ENCODE measurements around the gene PRRG4.
A peak's percentile ranks its signal among the peaks of the same experiment; 100 is the strongest.
"Not testable (repeated sequence)": the region's sequence is repeated elsewhere in the genome, so short reads cannot be mapped to it uniquely, and the experiment has no call there.

Gene PRRG4

DNA sequence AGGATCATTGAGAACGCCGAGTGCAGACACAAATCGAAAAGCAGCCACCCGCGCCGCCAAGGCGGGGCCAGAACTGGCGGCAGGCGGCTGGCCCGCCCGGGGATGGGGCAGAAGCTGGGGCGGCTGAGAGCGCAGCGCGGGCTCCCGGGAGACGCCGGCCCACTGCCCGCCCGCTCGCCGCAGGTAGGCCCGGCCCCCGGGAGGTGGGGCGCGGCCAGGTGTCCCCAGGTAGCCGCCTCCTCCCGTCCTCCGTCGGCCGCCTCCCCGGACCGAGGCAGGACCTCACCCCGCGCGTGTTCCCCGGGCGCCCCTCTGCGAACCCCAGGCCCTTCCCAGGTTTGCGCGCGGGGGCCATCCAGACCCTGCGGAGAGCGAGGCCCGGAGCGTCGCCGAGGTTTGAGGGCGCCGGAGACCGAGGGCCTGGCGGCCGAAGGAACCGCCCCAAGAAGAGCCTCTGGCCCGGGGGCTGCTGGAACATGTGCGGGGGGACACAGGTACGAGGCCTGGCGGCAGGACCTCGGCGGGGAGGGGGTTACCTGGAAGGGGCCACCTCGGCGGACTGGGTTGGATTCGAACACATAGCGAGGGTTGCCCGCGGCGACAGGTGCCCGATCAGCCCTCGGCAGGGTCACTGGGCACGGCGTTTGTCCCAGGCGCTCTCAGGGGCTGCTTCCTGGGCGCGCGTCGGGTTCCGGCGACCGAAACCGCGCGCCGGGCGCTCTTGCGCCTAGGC lies at the start of gene PRRG4:
PRRG4 (plus strand) TSS at position 248 of the 733 bp plus-strand sequence. CDS start 603 bp downstream, outside the sequence.
- peak; percentile 81 for DNase-seq
- in situ Hi-C loops (cut with MboI; ENCODE audit: low pct_unique_long_range_greater_than_20kb, low sequenced_read_pairs): no loop called here

DNA sequence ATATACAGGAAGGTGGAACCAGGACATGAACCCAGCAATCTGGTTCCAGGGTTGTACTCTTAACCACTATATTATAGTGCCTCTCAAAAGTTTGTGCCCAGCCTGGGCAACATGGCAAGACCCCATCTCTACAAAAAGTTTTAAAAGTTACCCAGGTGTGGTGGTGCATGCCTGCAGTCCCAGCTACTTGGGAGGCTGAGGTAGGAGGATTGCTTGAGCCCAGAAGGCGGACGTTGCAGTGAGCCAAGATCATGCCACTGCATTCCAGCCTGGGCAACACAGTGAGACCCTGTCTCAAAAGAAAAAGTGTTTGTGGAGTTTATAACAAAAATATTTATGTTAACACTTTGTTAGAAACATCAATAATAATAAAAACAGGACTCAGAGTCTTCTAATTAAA lies 48.9 kb upstream of the PRRG4 start:
- in situ Hi-C loops (cut with MboI; ENCODE audit: low pct_unique_long_range_greater_than_20kb, low sequenced_read_pairs); DNase-seq: not testable (repeated sequence)

DNA sequence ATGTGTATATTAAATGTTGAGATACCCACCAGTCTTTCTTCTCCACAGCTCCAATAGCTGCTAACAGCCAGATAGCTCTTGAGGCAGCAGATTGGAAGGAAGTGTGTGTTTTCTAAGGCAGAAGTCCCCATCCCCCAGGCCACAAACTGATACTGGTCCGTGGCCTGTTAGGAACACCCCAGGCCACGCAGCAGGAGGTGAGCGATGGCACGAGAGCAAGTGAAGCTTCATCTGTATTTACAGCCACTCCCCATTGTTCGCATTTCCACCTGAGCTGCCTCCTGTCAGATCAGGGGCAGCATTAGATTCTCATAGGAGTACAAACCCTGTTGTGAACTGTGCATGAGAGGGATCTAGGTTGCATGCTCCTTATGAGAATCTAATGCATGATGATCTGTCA lies 48.0 kb upstream of the PRRG4 start:
- peak; percentile 19 for DNase-seq
- in situ Hi-C loops (cut with MboI; ENCODE audit: low pct_unique_long_range_greater_than_20kb, low sequenced_read_pairs): no loop called here

DNA sequence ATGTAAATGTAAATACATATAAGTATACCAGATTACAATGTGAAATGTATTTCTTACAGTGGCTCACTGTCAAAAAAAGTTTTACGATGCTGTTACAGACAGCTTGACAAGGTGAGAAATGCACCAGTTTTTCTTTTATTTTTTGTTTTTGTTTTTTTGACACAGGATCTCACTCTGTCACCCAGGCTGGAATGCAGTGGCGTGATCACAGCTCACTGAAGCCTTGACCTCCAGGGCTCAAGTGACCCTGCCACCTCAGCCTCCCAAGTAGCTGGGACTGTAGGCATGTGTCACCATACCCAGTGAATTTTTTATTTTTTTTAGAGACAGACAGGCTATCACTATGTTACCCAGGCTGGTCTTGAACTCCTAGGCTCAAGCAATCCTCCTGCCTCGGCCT lies 44.5 kb upstream of the PRRG4 start:
- no peak for DNase-seq
- in situ Hi-C loops (cut with MboI; ENCODE audit: low pct_unique_long_range_greater_than_20kb, low sequenced_read_pairs): no loop called here

DNA sequence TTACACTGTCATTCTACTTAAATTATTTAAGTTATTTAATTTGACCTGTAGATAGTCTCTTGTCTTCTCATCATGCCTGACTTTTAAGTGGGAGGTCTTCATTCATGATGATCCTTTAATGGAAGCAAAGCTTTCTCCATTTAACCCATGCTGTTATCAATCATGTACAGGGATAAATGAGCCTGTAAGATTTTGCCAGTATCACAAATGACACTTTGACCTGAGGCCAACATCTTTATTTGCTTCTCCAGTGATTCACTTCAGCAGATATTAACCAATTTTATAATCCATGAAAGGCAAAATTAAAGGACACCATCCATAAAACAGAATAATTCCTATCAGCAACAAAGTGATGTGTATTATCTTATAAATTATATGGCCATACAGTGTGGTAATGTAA lies 42.9 kb upstream of the PRRG4 start:
- in situ Hi-C loops (cut with MboI; ENCODE audit: low pct_unique_long_range_greater_than_20kb, low sequenced_read_pairs): no loop called here
- no peak for DNase-seq

DNA sequence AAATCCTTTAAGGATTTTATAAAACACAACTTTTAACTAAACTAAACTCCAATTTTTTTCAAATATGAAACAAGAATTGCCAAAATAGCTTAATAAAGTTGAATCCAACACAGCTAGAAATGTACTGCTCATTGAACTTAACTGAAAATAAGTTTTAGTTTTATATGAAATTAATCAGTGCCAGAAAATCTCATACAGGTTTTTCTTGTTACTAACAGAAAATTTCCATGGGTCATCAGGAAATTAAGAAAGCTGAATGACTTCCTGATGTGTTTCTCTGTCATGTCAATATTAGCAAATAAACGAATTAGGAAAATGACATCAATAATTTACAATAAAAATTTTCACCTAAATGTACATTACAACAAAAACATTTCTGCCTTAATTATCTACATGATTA lies 38.8 kb upstream of the PRRG4 start:
- no peak for DNase-seq
- in situ Hi-C loops (cut with MboI; ENCODE audit: low pct_unique_long_range_greater_than_20kb, low sequenced_read_pairs): no loop called here

DNA sequence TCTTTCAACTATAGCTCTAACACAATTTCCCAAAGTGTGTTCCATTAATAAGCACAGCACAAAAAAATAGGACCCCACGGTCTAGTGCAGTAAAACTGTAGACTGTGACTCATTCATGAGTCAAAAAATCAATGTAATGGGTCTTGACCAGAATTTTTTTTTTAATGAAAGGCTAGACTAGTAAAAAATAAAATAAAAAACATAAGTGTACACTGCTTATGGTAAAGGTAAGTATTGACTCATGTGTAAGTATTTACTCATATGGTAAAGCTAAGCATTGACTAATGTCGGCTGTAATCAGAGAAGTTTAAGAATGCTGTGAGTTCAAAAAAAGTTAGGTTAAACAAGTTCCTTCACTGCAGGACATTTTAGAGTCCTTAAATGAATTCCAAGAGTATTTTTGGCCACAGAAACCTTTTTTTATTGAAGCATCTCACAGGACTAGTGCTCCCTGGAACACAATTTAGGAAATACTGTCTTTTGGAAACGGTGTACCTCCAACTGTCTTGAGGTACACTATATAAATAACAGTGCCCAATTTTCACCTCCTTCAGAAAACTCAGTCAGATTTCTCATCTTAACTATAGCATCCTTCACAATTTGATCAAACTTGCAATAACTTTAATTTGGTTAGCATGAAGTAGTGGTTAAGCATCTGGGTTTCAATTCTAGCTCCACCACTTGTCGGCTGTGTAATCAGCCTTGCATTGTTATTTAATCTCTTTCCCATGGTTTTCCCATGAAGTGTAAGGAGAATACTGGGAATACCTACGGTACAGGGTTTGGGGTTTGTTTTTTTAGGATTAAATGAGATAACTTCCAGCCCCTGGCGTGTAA lies 37.4 kb upstream of the PRRG4 start:
- in situ Hi-C loops (cut with MboI; ENCODE audit: low pct_unique_long_range_greater_than_20kb, low sequenced_read_pairs): no loop called here
- DNase-seq: no peak

DNA sequence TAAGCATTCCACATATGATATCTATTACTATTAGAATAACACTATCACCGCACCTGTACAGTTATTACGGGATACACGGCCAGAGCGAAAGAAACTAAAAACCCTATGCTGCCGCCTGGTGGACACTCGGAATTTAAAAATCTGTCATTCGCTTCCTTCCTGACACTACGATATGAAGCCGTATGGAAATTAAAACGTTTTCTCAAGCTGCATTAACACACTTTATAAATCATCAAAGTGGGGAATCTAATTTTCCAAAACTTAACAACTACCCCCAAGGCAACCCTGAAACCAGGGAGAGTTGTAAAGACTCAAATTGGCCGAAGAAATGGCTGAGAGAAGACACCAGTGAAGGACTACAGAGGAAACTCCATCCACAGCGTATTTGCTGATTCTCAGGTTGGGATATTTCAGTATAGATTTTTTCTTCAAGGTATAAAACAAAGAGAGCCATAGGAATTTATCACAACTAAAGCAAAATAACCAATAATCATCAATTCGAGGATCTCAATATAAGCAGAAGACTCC lies 36.7 kb upstream of the PRRG4 start:
- in situ Hi-C loops (cut with MboI; ENCODE audit: low pct_unique_long_range_greater_than_20kb, low sequenced_read_pairs): no loop called here
- DNase-seq: peak; percentile 78

DNA sequence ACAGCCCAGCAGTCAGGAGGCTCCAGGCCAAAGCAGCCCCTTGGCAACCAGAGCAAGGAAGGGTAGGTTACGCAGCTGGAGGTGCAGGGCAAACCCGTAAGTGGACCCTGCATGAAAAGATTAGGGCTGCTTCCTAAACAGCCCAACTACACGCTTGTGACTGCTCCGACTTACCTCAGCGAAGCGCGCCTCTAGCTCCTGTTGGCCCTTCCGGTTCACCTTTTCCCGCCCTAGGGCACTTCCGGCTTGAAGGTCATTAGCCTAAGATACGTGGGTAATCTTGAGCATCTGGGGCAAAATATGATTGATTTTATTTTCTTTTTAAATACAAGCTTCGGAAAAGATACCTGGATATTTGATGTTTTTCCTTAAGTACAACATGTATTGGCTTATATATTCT lies 35.3 kb upstream of the PRRG4 start, which contains the start of gene CCDC73:
CCDC73 (minus strand) TSS at position 224 of the 400 bp plus-strand sequence. CDS start 34,419 bp downstream, outside the sequence.
- in situ Hi-C loops (cut with MboI; ENCODE audit: low pct_unique_long_range_greater_than_20kb, low sequenced_read_pairs): no loop called here
- no peak for DNase-seq

DNA sequence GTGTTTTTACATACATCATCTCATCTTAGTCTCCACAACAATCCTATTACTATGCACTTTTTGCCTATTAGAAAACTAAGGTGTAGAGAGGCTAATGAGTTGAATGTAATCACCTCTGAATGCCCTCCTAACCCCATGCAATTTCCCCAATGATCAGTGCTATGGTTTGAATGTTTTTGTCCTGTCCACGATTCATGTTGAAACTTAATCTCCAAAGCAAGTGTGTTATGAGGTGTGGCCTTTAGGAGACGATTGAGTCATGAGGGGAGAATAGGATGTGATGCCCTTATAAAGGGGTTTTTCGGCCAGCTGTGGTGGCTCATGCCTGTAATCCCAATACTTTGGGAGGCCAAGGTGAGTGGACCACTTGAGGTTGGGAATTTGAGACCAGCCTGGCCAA lies 33.3 kb upstream of the PRRG4 start:
- in situ Hi-C loops (cut with MboI; ENCODE audit: low pct_unique_long_range_greater_than_20kb, low sequenced_read_pairs): no loop called here
- no peak for DNase-seq

DNA sequence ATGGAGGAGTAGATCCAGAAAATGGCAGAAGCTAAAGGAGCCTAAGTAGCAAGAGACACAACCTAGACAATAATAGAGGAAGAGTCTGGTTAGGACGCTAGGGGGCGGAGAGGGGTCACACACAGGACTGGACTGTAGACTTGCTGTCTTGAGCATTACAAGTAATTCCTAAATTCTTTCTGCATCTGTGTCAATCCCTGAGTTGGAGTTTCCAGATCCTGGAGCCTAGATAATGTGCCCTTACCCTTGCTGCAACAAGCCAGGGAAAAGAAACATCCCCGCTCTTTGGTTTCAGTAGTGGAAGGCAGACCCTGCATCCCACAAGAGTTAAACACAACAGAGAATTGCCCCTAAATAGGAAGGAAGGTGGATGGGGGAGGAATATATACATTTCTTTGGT lies 20.4 kb upstream of the PRRG4 start:
- DNase-seq: peak; percentile 87
- in situ Hi-C loops (cut with MboI; ENCODE audit: low pct_unique_long_range_greater_than_20kb, low sequenced_read_pairs): no loop called here

DNA sequence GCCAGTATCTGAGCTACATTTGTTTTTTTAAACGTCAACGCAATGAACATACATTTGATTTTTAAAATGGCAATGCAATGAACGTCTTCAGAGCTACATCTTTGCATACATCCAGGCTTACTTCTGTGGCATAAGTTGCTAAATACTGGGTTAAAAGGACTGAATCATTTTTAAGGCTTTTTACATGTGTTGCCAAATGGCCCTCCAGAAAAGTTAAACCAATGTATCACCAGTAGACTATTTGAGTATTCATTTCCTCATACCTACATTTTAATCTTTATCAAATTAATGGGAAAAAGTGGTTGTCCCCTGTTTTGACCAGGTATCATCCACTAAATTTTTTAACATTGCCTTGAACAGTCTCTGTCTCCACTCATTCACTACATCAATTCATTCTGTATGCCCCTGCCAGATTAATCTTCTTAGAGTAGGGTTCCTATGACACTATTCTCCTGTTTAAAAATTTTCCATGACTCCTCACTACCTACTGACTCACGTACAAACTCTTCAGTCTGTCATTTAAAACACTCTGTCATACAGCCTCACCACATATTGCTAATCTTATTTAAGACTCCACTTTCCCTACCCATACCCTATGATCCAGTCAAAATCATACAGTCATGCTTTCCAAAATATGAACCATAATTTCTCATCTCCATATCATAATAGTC lies 12.4 kb upstream of the PRRG4 start:
- in situ Hi-C loops (cut with MboI; ENCODE audit: low pct_unique_long_range_greater_than_20kb, low sequenced_read_pairs): no loop called here
- no peak for DNase-seq

DNA sequence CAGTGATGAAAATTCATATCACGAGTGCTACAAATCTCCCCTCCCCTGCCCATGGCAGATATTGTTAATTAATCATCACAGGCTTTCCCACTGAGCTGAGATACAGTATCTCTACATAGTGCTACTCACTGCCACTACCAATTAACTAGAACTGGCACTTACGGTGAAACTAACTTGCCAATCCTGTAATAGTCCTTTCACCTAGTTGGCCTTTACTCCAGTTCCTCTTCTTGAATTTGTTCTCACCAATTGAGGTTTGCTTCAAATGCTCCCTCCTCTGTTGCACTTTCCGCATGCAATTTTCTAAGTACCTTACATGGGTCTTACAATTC lies 11.9 kb upstream of the PRRG4 start:
- in situ Hi-C loops (cut with MboI; ENCODE audit: low pct_unique_long_range_greater_than_20kb, low sequenced_read_pairs): no loop called here
- DNase-seq: no peak

DNA sequence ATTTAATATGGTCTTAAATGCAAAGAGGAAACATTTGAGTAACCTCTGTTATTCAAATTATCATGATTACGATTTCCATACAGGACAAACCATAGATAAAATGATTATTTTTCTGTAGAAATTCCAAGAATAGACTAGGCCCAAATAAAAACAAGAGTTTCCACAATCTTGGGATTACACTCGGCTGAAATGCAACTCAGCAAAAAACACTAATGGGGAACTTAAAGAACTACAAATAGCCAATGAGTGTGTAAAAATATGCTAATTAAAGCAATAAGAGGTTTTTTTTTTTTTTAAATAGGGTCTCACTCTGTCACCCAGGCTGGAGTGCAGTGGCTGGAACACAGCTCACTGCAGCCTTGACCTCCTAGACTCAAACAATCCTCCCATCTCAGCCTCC lies 10.5 kb upstream of the PRRG4 start:
- in situ Hi-C loops (cut with MboI; ENCODE audit: low pct_unique_long_range_greater_than_20kb, low sequenced_read_pairs): no loop called here
- no peak for DNase-seq

DNA sequence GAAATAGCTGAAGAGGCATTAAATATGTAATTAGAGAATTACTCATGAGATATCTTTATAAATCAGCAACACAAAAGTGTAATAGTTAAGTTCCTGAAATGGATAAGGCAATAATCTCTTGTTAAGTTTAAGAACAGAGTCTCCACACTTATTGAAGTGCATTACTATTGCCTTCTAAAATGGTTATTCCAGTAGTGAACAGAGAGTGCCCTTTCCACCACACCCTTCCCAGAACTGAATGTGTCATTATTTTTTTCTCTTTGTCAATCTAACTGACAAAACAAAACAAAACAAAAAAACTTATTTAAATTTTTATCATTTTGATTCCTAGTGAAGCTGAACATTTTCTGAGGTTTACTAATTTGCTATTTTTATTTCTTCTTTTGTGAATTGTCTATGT lies 9.2 kb upstream of the PRRG4 start:
- no peak for DNase-seq
- in situ Hi-C loops (cut with MboI; ENCODE audit: low pct_unique_long_range_greater_than_20kb, low sequenced_read_pairs): no loop called here

DNA sequence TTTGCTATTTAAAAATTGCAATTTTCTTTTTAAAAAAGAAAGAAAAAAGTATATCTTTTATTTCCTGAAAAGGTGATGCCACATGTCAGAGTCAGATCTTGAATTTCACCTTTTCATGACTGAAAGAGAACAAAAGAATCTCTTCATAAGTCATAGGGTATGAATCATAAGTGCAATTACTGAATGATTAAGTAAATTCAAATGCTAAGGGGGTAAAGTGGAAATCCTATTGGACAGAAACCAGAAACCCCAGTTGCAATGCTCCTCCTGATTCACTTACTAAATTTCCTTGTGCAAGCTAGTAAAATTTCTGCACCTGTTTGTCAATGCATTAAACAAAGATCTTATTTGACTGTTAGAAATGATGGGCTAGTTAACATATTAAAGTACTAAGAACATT lies 8.2 kb upstream of the PRRG4 start:
- in situ Hi-C loops (cut with MboI; ENCODE audit: low pct_unique_long_range_greater_than_20kb, low sequenced_read_pairs): no loop called here
- no peak for DNase-seq

DNA sequence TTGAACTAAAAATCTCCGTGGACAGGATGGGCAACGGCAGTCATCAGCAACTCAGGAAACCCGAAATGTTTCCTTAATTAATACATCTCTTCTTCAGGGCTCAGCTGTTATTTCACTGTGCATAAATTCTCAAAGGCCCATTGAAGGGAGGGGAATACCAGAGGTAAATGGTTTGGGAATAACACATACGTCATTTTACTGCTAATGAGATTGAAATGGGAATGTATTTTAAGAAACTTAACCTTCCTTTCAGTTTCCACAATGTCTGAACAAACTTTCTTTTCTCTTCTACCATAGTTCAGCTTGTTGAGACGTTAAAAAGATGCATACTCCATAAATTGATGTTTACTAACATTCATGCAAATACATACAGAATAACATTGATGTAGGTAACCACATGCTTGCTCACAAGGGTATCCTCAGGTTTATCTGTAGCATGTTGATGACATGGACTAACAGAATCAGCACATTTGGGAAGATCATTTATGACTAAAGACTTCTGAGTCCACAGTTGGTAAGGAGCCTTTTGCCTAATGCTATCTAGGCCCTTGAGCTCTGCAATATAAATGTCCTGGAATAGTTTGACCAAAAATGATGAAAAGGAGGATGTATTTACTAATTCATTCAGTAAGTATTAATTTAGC lies 7.7 kb upstream of the PRRG4 start:
- in situ Hi-C loops (cut with MboI; ENCODE audit: low pct_unique_long_range_greater_than_20kb, low sequenced_read_pairs): no loop called here
- DNase-seq: no peak

DNA sequence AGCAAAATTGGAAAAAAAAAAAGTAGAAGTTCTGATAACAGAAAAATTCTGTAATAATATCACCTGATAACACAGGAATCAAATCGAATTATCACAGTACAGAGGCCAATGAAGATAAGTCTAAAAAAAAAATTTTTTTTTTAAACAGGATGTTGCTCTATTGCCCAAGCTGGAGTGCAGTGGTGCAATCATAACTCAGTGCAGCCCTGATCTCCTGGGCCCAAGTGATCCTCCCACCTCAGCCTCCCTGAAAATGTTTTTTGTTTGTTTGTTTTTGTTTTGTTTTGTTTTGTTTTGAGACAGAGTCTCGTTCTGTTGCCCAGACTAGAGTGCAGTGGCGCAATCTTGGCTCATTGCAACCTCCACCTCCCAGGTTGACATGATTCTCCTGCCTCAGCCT lies 6.1 kb upstream of the PRRG4 start:
- DNase-seq; in situ Hi-C loops (cut with MboI; ENCODE audit: low pct_unique_long_range_greater_than_20kb, low sequenced_read_pairs): not testable (repeated sequence)

DNA sequence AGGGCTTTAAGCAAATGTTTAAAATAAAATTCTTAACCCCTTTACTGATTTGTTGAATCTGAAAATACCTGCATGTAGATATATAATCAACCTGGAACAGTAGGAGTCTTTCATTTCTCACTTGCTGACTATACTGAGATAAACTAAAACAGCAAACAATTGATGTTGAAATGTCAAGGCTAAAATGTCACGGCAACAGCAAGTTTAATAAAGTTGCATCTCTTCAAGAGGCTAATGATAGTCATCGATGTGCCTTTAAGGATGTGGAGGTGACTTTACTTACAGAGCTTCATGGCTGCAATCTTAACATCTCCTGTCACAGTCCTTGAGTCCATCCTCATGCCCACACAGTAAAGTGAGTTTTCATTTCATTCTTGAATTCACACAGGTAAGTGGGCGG lies 3.6 kb upstream of the PRRG4 start:
- no peak for DNase-seq
- in situ Hi-C loops (cut with MboI; ENCODE audit: low pct_unique_long_range_greater_than_20kb, low sequenced_read_pairs): no loop called here
